ENCODE results near the gene NMUR2. TPM values are rescaled to one million over a fixed set of nuclear protein-coding genes. Genes with fewer than 3 reads are reported as not detected.

Gene NMUR2
- total RNA-seq, 4 donors from 2014 or later: not detected

DNA sequence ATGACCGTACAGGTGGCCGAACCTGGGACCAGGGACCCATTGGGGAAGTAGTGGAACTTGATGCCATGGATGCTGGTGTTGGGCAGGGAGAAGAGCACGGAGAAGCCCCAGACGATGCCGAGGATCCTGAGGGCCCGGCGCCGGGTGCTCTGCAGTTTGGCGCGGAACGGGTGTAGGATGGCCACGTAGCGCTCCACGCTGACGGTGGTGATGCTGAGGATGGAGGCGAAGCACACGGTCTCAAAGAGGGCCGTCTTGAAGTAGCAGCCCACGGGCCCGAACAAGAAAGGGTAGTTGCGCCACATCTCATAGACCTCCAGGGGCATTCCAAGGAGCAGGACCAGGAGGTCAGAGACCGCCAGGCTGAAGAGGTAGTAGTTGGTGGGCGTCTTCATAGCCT is 585 bp downstream of the NMUR2 start:
- no peak for DNase-seq
- no peaks in the 10 kb centered on the region for H3K36me3 ChIP-seq
- no peaks in the 10 kb centered on the region for H3K27me3 ChIP-seq
- no peak overlapping the region for H3K27ac ChIP-seq
- no peaks in the 10 kb centered on the region for H3K4me1 ChIP-seq
- intact Hi-C loops (cut with DNase I; ENCODE audit: low total_unique reads): no loop called here
- no peaks in the 10 kb centered on the region for H3K9me3 ChIP-seq
- TF ChIP-seq, protein P1, sequence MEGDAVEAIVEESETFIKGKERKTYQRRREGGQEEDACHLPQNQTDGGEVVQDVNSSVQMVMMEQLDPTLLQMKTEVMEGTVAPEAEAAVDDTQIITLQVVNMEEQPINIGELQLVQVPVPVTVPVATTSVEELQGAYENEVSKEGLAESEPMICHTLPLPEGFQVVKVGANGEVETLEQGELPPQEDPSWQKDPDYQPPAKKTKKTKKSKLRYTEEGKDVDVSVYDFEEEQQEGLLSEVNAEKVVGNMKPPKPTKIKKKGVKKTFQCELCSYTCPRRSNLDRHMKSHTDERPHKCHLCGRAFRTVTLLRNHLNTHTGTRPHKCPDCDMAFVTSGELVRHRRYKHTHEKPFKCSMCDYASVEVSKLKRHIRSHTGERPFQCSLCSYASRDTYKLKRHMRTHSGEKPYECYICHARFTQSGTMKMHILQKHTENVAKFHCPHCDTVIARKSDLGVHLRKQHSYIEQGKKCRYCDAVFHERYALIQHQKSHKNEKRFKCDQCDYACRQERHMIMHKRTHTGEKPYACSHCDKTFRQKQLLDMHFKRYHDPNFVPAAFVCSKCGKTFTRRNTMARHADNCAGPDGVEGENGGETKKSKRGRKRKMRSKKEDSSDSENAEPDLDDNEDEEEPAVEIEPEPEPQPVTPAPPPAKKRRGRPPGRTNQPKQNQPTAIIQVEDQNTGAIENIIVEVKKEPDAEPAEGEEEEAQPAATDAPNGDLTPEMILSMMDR (IDR thresholded peaks at IDR 0.05): no peak
- no peak for TF ChIP-seq POLR2A (IDR thresholded peaks at IDR 0.05)
- no peak overlapping the region for H3K4me3 ChIP-seq

DNA sequence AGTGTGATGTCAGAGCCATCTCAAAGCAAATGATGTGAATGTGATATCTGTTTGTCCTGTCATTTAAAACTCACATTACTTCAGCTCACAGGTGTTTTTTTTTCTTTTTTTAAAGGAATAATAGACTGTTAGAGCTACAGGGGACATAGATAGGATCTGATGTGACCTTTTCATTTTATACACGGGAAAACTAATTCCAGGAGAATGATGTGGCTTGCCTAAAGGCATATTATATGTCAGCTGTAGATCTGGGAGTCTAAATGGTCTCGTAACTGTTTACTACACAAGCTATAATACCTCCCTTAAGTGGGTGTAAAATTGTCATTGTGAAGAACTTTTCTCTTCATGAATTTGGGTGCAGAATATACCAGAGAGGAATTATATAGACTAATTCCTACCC is 2.0 kb downstream of the NMUR2 start:
- H3K27me3 ChIP-seq: no peaks in the 10 kb centered on the region
- intact Hi-C loops (cut with DNase I; ENCODE audit: low total_unique reads): no loop called here
- H3K9me3 ChIP-seq: no peaks in the 10 kb centered on the region
- TF ChIP-seq POLR2A (IDR thresholded peaks at IDR 0.05): no peak
- TF ChIP-seq, protein P1 (IDR thresholded peaks at IDR 0.05): no peak
- no peak overlapping the region for H3K27ac ChIP-seq
- H3K4me3 ChIP-seq: no peak overlapping the region
- no peaks in the 10 kb centered on the region for H3K36me3 ChIP-seq
- H3K4me1 ChIP-seq: no peaks in the 10 kb centered on the region
- no peak for DNase-seq

DNA sequence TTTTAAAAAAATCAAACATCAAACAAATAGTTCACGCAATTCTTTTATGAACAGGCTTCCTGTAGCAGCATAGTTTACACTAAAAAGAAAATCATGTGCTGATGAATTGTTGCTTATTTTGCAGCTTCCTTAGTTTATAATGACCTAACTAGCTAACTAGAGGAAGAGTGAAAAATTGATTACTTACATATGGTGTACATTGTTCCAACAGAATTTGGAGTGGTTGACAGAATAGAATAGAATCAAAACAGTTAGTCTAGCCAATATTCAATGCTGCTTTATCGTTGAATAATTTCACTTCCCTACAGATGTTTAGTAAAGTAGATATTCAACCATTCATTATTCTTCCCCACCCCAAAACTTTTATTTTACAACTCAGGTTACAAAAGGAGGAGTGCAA is 4.2 kb downstream of the NMUR2 start:
- no peak for DNase-seq
- no peak overlapping the region for H3K4me3 ChIP-seq
- intact Hi-C loops (cut with DNase I; ENCODE audit: low total_unique reads): no loop called here
- H3K36me3 ChIP-seq: no peaks in the 10 kb centered on the region
- no peaks in the 10 kb centered on the region for H3K9me3 ChIP-seq
- TF ChIP-seq POLR2A (IDR thresholded peaks at IDR 0.05): no peak
- TF ChIP-seq, protein P1 (IDR thresholded peaks at IDR 0.05): no peak
- no peak overlapping the region for H3K27ac ChIP-seq
- H3K27me3 ChIP-seq: no peaks in the 10 kb centered on the region
- no peaks in the 10 kb centered on the region for H3K4me1 ChIP-seq

DNA sequence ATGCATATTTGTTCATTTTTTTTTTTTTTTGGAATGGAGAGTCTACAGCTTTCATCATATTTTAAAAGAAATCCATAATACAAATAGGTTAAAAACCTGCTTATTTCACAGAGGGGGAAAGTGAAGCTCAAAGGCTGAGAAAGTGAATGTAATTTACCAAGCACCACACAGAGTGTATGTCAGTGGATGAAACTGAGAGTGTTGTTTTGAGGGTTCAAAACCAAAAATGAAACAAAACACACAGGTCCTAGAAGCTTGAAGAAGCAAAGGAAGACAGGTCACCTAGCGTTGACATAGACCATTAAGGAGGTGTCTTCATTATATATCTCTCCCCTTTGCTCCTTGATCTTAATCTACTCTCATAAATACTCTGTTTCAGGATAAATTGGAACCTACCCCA is 7.5 kb downstream of the NMUR2 start:
- DNase-seq: no peak
- H3K9me3 ChIP-seq: no peaks in the 10 kb centered on the region
- H3K4me1 ChIP-seq: no peaks in the 10 kb centered on the region
- no peak overlapping the region for H3K27ac ChIP-seq
- no peaks in the 10 kb centered on the region for H3K27me3 ChIP-seq
- intact Hi-C loops (cut with DNase I; ENCODE audit: low total_unique reads): no loop called here
- TF ChIP-seq POLR2A (IDR thresholded peaks at IDR 0.05): no peak
- TF ChIP-seq, protein P1 (IDR thresholded peaks at IDR 0.05): no peak
- H3K36me3 ChIP-seq: no peaks in the 10 kb centered on the region
- H3K4me3 ChIP-seq: no peak overlapping the region

DNA sequence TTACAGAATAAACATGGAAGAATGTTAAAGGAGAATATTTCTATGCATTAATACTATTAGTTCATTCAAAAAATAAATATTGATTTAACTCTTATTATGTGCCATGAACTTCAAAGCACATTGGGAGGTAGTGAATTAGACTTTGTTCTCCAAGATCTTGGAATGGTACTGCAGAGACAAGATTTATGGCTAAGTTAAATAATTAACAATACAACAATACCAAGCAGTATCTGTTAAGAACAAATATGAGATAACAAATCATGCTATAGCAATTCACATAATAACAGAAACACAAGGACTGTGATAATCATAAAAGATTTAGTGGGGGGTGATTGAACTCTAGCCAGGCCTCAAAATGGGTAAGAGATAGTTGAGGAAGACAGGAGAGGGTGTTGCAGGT is 11.6 kb downstream of the NMUR2 start:
- intact Hi-C loops (cut with DNase I; ENCODE audit: low total_unique reads): no loop called here
- no peaks in the 10 kb centered on the region for H3K4me1 ChIP-seq
- no peak for DNase-seq
- H3K36me3 ChIP-seq: no peaks in the 10 kb centered on the region
- no peak overlapping the region for H3K27ac ChIP-seq
- H3K27me3 ChIP-seq: no peaks in the 10 kb centered on the region
- no peak overlapping the region for H3K4me3 ChIP-seq
- no peaks in the 10 kb centered on the region for H3K9me3 ChIP-seq
- TF ChIP-seq, protein P1 (IDR thresholded peaks at IDR 0.05): no peak
- no peak for TF ChIP-seq POLR2A (IDR thresholded peaks at IDR 0.05)
